Glutamatergic neuron (in vitro differentiated cells): Measurements from ENCODE around the gene GBX2. TPM values are rescaled to one million over a fixed set of nuclear protein-coding genes. Genes with fewer than 3 reads are reported as not detected.

Experiments used
- DNase-seq: peaks from one replicate; pipeline ENCODE4 v3.0.0; 2022
- H3K27ac Mint-ChIP-seq: one replicate; pipeline ENCODE4 v1.8.0; 2020; ENCODE audit warnings: mild to moderate bottlenecking, mixed read lengths, inconsistent platforms; ENCODE audit not compliant: unreplicated experiment
- H3K27me3 Mint-ChIP-seq: one replicate; pipeline ENCODE4 v1.8.0; 2020; ENCODE audit warnings: mild to moderate bottlenecking, moderate library complexity, mixed read lengths, inconsistent platforms; ENCODE audit not compliant: unreplicated experiment
- H3K36me3 Mint-ChIP-seq: one replicate; pipeline ENCODE4 v1.8.0; 2020; ENCODE audit warnings: mild to moderate bottlenecking, mixed read lengths, inconsistent platforms; ENCODE audit not compliant: unreplicated experiment
- H3K4me1 Mint-ChIP-seq: one replicate; pipeline ENCODE4 v1.8.0; 2020; ENCODE audit warnings: mild to moderate bottlenecking, low read depth, mixed read lengths, inconsistent platforms; ENCODE audit not compliant: unreplicated experiment
- H3K4me3 Mint-ChIP-seq: one replicate; pipeline ENCODE4 v1.8.0; 2020; ENCODE audit warnings: mild to moderate bottlenecking, mixed read lengths, inconsistent platforms; ENCODE audit not compliant: unreplicated experiment
- H3K9me3 Mint-ChIP-seq: one replicate; pipeline ENCODE4 v1.8.0; 2020; ENCODE audit warnings: mild to moderate bottlenecking, moderate library complexity, mixed read lengths, inconsistent platforms; ENCODE audit not compliant: unreplicated experiment
- CTCF ChIP-seq: fragments of 200-600 bp; sonication (generic); IDR thresholded peaks from one replicate; pipeline ENCODE4 v1.5.0; 2021; ENCODE audit not compliant: partially characterized antibody, unreplicated experiment
- long read RNA-seq: library from polyadenylated mRNA; unstranded; transcript quantifications from one replicate; pipeline ENCODE4 v2.0.0, GENCODE V29; 2020; ENCODE audit not compliant: unreplicated experiment
- total RNA-seq: library from RNA; stranded (reverse); fragmentation: NEBNext Ultra II Directional; extraction: Animal tissue kit (Norgen Biotek cat#: 25700); gene quantifications from one replicate; pipeline ENCODE4 v1.2.1, GENCODE V29; 2021; ENCODE audit not compliant: unreplicated experiment

GBX2 gene
- 1.2 TPM for total RNA-seq
- long read RNA-seq, partial matches to known transcripts: 0 of 2 reads
- long read RNA-seq, other reads (novel, unspliced or antisense): 1 of 2 reads

GRCh38 chr2:236168110-236169080 lies at the start of gene GBX2:
GBX2 (minus strand) TSS chr2:236168386; CDS start chr2:236167971, 415 bp downstream.
- peak; percentile 87 for DNase-seq
- Mint-ChIP-seq H3K27ac (no peak within 1 kb of the TSS), H3K36me3 (no peaks in the 10 kb centered on the region), H3K4me1 (peaks cover 34% of the 10 kb centered on the region), H3K4me3 (peak within 1 kb of the TSS; percentile 77), H3K27me3 (peaks cover 23% of the 10 kb centered on the region), H3K9me3 (peaks cover 8% of the 10 kb centered on the region)
- TF ChIP-seq CTCF: no peak

- Mint-ChIP-seq H3K9me3 (peaks cover 2% of the 10 kb centered on the region), H3K27me3 (peaks cover 11% of the 10 kb centered on the region), H3K27ac (no peak overlapping the region), H3K4me1 (peaks cover 9% of the 10 kb centered on the region), H3K36me3 (no peaks in the 10 kb centered on the region), H3K4me3 (no peak overlapping the region)
- no peak for TF ChIP-seq CTCF
- DNase-seq: no peak
These were observed 49.7 kb upstream of the GBX2 start for GRCh38 chr2:236217926-236218325.

DNA sequence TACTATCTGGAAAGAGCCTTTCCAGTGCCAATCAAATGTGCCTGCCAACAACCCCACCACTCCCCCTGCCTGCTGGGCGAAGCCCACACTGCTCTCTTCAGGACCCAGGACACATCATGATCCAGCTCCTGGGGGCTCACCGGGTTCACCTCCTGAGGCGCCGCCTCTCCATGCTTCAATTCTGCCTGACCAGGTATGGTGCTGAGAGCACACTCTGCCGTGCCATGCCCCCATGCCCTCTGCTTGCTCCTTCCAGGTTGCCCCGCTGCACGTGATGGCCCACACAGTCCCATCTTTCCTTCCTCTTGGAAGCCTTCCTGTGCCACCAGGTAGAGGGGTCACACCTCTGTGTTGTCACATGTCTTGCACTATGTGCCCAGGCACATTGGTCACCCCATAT lies 48.5 kb upstream of the GBX2 start:
- TF ChIP-seq CTCF: no peak
- no peak for DNase-seq
- Mint-ChIP-seq H3K9me3 (peaks cover 2% of the 10 kb centered on the region), H3K27ac (no peak overlapping the region), H3K27me3 (peaks cover 10% of the 10 kb centered on the region), H3K4me3 (no peak overlapping the region), H3K36me3 (no peaks in the 10 kb centered on the region), H3K4me1 (peaks cover 9% of the 10 kb centered on the region)

- DNase-seq: no peak
- no peaks in the 10 kb centered on the region for H3K36me3 Mint-ChIP-seq
- peaks cover 13% of the 10 kb centered on the region for H3K27me3 Mint-ChIP-seq
- H3K4me3 Mint-ChIP-seq: no peak overlapping the region
- no peak for TF ChIP-seq CTCF
- peaks cover 9% of the 10 kb centered on the region for H3K4me1 Mint-ChIP-seq
- no peak overlapping the region for H3K27ac Mint-ChIP-seq
- peaks cover 2% of the 10 kb centered on the region for H3K9me3 Mint-ChIP-seq
These were observed 47.7 kb upstream of the GBX2 start for GRCh38 chr2:236215761-236216333.

DNA sequence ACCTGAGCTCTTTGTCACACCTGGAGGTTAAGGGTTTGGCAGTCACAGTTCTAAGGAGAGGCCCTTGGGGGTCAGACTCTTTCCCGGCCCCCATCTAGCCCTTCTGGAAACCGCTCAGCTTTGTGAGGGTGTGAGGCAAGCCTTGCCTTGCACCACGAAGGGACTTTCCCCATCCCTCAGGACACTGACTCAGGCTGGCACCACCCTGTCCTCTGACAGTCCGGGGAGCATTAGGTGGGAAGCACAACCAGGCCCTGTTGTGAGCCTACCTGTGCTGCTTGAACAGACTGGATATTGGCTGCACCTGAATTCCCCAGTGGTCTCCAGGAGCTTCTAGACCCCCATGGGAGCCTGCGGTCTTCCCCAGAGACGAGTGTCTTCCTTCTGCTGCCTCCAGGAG lies 47.0 kb upstream of the GBX2 start:
- no peak for TF ChIP-seq CTCF
- DNase-seq: no peak
- Mint-ChIP-seq H3K27ac (no peak overlapping the region), H3K27me3 (peaks cover 12% of the 10 kb centered on the region), H3K4me3 (no peak overlapping the region), H3K36me3 (no peaks in the 10 kb centered on the region), H3K9me3 (peaks cover 2% of the 10 kb centered on the region), H3K4me1 (peaks cover 9% of the 10 kb centered on the region)
